Activated naive CD4-positive, alpha-beta T cell treated with anti-CD3 and anti-CD28 coated beads, Interleukin-2, amount 50 U/mL, for 72 hours (primary cell): ENCODE measurements around the gene TBC1D8. TPM values are rescaled to one million over a fixed set of nuclear protein-coding genes. Genes with fewer than 3 reads are reported as not detected.

Source experiments
- ATAC-seq, 2 donors: fragments of 150-1000 bp; cut with Tn5 transposase; 2 replicates each; pipeline ENCODE4 v1.10.0; 2021; ENCODE audit warnings: mild to moderate bottlenecking in 2 of 2, moderate library complexity in 2 of 2
- DNase-seq, 2 donors: peaks; one replicate each; pipeline ENCODE4 v3.0.0; 2021 to 2022; ENCODE audit warnings: low spot score in 2 of 2
- H3K27ac Mint-ChIP-seq, 2 donors: one replicate each; pipeline ENCODE4 v1.8.0; 2022; ENCODE audit warnings: mild to moderate bottlenecking in 2 of 2, mixed read lengths in 2 of 2
- H3K36me3 Mint-ChIP-seq, 2 donors: one replicate each; pipeline ENCODE4 v1.8.0; 2022; ENCODE audit warnings: mixed read lengths in 2 of 2
- H3K9me3 Mint-ChIP-seq, 2 donors: one replicate each; pipeline ENCODE4 v1.8.0; 2022; ENCODE audit warnings: mixed read lengths in 2 of 2
- total RNA-seq, 2 donors: library from RNA; stranded (reverse); gene quantifications; one replicate each; pipeline ENCODE4 v1.2.3, GENCODE V29; 2022

Gene TBC1D8
- total RNA-seq, 2 donors from 2014 or later, result 2.6 to 12.1 TPM

GRCh38 chr2:101038455-101039255 is 112.5 kb downstream of the TBC1D8 start:
- peak; percentile 44 to 68 for ATAC-seq
- H3K36me3 Mint-ChIP-seq, result no peaks in the 10 kb centered on the region
- DNase-seq, result peak in 1 of 2 donors; percentile 34
- H3K9me3 Mint-ChIP-seq, result no peaks in the 10 kb centered on the region
- peak overlapping the region; percentile 57 to 65 for H3K27ac Mint-ChIP-seq

- ATAC-seq (no peak), DNase-seq (no peak)
- Mint-ChIP-seq H3K9me3 (no peaks in the 10 kb centered on the region), H3K27ac (peak overlapping the region in 1 of 2 donors; percentile 14), H3K36me3 (no peaks in the 10 kb centered on the region)
Measured at GRCh38 chr2:101037161-101037755, 113.9 kb downstream of the TBC1D8 start.

GRCh38 chr2:101036562-101036961 is 114.6 kb downstream of the TBC1D8 start:
- H3K9me3 Mint-ChIP-seq, result no peaks in the 10 kb centered on the region
- H3K36me3 Mint-ChIP-seq, result no peaks in the 10 kb centered on the region
- DNase-seq (no peak), ATAC-seq (no peak)
- no peak overlapping the region for H3K27ac Mint-ChIP-seq

GRCh38 chr2:101032084-101032776 is 119.0 kb downstream of the TBC1D8 start:
- H3K27ac Mint-ChIP-seq, result no peak overlapping the region
- no peaks in the 10 kb centered on the region for H3K36me3 Mint-ChIP-seq
- ATAC-seq, result no peak
- no peaks in the 10 kb centered on the region for H3K9me3 Mint-ChIP-seq
- DNase-seq, result no peak

GRCh38 chr2:101030866-101031554 is 120.2 kb downstream of the TBC1D8 start:
- ATAC-seq (no peak), DNase-seq (no peak)
- H3K27ac Mint-ChIP-seq, result no peak overlapping the region
- no peaks in the 10 kb centered on the region for H3K9me3 Mint-ChIP-seq
- no peaks in the 10 kb centered on the region for H3K36me3 Mint-ChIP-seq

- ATAC-seq, result no peak
- Mint-ChIP-seq H3K36me3 (no peaks in the 10 kb centered on the region), H3K27ac (no peak overlapping the region), H3K9me3 (no peaks in the 10 kb centered on the region)
- no peak for DNase-seq
Measured at GRCh38 chr2:101027852-101028251, 123.3 kb downstream of the TBC1D8 start.

- no peaks in the 10 kb centered on the region for H3K9me3 Mint-ChIP-seq
- H3K27ac Mint-ChIP-seq, result no peak overlapping the region
- ATAC-seq (no peak), DNase-seq (no peak)
- no peaks in the 10 kb centered on the region for H3K36me3 Mint-ChIP-seq
Measured at GRCh38 chr2:101026923-101027469, 124.2 kb downstream of the TBC1D8 start.

- ATAC-seq (no peak), DNase-seq (no peak)
- no peaks in the 10 kb centered on the region for H3K36me3 Mint-ChIP-seq
- no peak overlapping the region for H3K27ac Mint-ChIP-seq
- no peaks in the 10 kb centered on the region for H3K9me3 Mint-ChIP-seq
Measured at GRCh38 chr2:101026253-101026701, 124.9 kb downstream of the TBC1D8 start.

GRCh38 chr2:101025561-101025960 is 125.6 kb downstream of the TBC1D8 start:
- H3K36me3 Mint-ChIP-seq, result no peaks in the 10 kb centered on the region
- no peak overlapping the region for H3K27ac Mint-ChIP-seq
- no peak for ATAC-seq
- H3K9me3 Mint-ChIP-seq, result no peaks in the 10 kb centered on the region
- DNase-seq, result no peak

- H3K9me3 Mint-ChIP-seq, result no peaks in the 10 kb centered on the region
- no peaks in the 10 kb centered on the region for H3K36me3 Mint-ChIP-seq
- no peak overlapping the region for H3K27ac Mint-ChIP-seq
- ATAC-seq, result no peak
- no peak for DNase-seq
Measured at GRCh38 chr2:101023327-101024107, 127.7 kb downstream of the TBC1D8 start.

- Mint-ChIP-seq H3K36me3 (no peaks in the 10 kb centered on the region), H3K9me3 (no peaks in the 10 kb centered on the region)
Measured at GRCh38 chr2:101022221-101022620, 129.0 kb downstream of the TBC1D8 start.

GRCh38 chr2:101018934-101019333 is 132.2 kb downstream of the TBC1D8 start:
- ATAC-seq, result no peak
- Mint-ChIP-seq H3K27ac (peak overlapping the region in 1 of 2 donors; percentile 73), H3K9me3 (no peaks in the 10 kb centered on the region), H3K36me3 (peaks cover under 1 to 12% of the 10 kb centered on the region in 2 donors)
- DNase-seq, result no peak

More at GRCh38 chr2:101022221-101022620, 129.0 kb downstream of the TBC1D8 start:
- H3K27ac Mint-ChIP-seq, result no peak overlapping the region
- DNase-seq (no peak), ATAC-seq (no peak)

GRCh38 chr2:101017371-101017770 is 133.8 kb downstream of the TBC1D8 start:
- peaks cover 9 to 24% of the 10 kb centered on the region in 2 donors for H3K36me3 Mint-ChIP-seq
- no peak for DNase-seq
- no peak overlapping the region for H3K27ac Mint-ChIP-seq
- no peaks in the 10 kb centered on the region for H3K9me3 Mint-ChIP-seq
- ATAC-seq, result no peak

GRCh38 chr2:101014264-101014857 is 136.8 kb downstream of the TBC1D8 start:
- no peaks in the 10 kb centered on the region for H3K9me3 Mint-ChIP-seq
- H3K27ac Mint-ChIP-seq, result no peak overlapping the region
- ATAC-seq (no peak), DNase-seq (no peak)
- H3K36me3 Mint-ChIP-seq, result peaks cover 9 to 28% of the 10 kb centered on the region in 2 donors

- H3K9me3 Mint-ChIP-seq, result no peaks in the 10 kb centered on the region
- peaks cover 9 to 34% of the 10 kb centered on the region in 2 donors for H3K36me3 Mint-ChIP-seq
- H3K27ac Mint-ChIP-seq, result no peak overlapping the region
- DNase-seq (peak in 1 of 2 donors; percentile 43), ATAC-seq (no peak)
Measured at GRCh38 chr2:101012706-101013181, 138.4 kb downstream of the TBC1D8 start.
